Prostate gland (tissue), 2 donors: Measurements from ENCODE around the gene AP1S1. TPM values are rescaled to one million over a fixed set of nuclear protein-coding genes. Genes with fewer than 3 reads are reported as not detected.

Source experiments
- DNase-seq: peaks from one replicate; pipeline ENCODE4 v3.0.0-alpha.2; 2019; ENCODE audit warnings: low spot score
- H3K27ac ChIP-seq, 2 donors: fragments of 200-600 bp; sonication (generic); 2 replicates each; pipeline ENCODE4 v1.5.1; 2017 to 2019
- H3K27me3 ChIP-seq: fragments of 200-600 bp; sonication (generic); replicated peaks from 2 replicates; pipeline ENCODE4 v1.5.1; 2019; ENCODE audit not compliant: insufficient read depth
- H3K36me3 ChIP-seq, 2 donors: fragments of 200-600 bp; sonication (generic); 1 replicate in 1 of 2; 2 replicates in 1 of 2; pipeline versions ENCODE4 v1.5.1 to v1.8.1; 2017 to 2019
- H3K4me1 ChIP-seq: fragments of 200-600 bp; sonication (generic); replicated peaks from 2 replicates; pipeline ENCODE4 v1.5.1; 2019
- H3K4me3 ChIP-seq, 2 donors: fragments of 200-600 bp; sonication (generic); 2 replicates each; pipeline ENCODE4 v1.5.1; 2017 to 2019
- H3K9me3 ChIP-seq: fragments of 200-600 bp; sonication (generic); 2 replicates; pipeline ENCODE4 v1.5.1; 2017
- CTCF ChIP-seq, 4 experiments: fragments of 200-600 bp in 2 of 4; fragments of 450-650 bp in 2 of 4; sonication (generic) in 2 of 4; IDR thresholded peaks; 1 replicate in 3 of 4; 2 replicates in 1 of 4; pipeline ENCODE4 v1.5.1; 2016 to 2019; ENCODE audit warnings: antibody characterized with exemption in 4 of 4, mild to moderate bottlenecking in 2 of 4, moderate library complexity in 2 of 4
- POLR2A ChIP-seq: fragments of 450-650 bp; IDR thresholded peaks from one replicate; pipeline ENCODE4 v1.6.1; 2016; ENCODE audit warnings: antibody characterized with exemption, mild to moderate bottlenecking
- POLR2AphosphoS5 ChIP-seq: sonication (generic); formaldehyde crosslinking; IDR thresholded peaks from one replicate; pipeline ENCODE4 v1.6.1; 2017; ENCODE audit warnings: antibody characterized with exemption
- WGBS: methylation state at CpG from one replicate; pipeline ENCODE4 v1.1.5; 2018; 5-methylcytosine and 5-hydroxymethylcytosine counted together
- intact Hi-C: fragments of 100-400 bp; cut with DNase I; formaldehyde crosslinking; loops from one replicate; pipeline ENCODE4 v1.14.2; 2022
- total RNA-seq, 2 donors: library from RNA; depleted of rRNA; stranded (reverse); fragments of >200 nt; gene quantifications; one replicate each; pipeline ENCODE4 v1.1.0, GENCODE V29; 2016

Gene AP1S1
- total RNA-seq, 2 donors from 2014 or later = 47.2 to 90.0 TPM

- H3K27me3 ChIP-seq = no peaks in the 10 kb centered on the region
- no peaks in the 10 kb centered on the region for H3K4me1 ChIP-seq
- intact Hi-C loops = no loop called here
- H3K4me3 ChIP-seq = no peak overlapping the region
- no peaks in the 10 kb centered on the region for H3K9me3 ChIP-seq
- no peak for DNase-seq
- H3K27ac ChIP-seq = no peak overlapping the region
- TF ChIP-seq CTCF (IDR thresholded peaks at IDR 0.05) (no peak), POLR2AphosphoS5 (no peak), POLR2A (no peak)
- WGBS = 93% methylated on average over 3 of the region's 3 CpGs
- H3K36me3 ChIP-seq = no peaks in the 10 kb centered on the region
These were observed 30.6 kb upstream of the AP1S1 start for GRCh38 chr7:101123703-101124068.

GRCh38 chr7:101124376-101125056, 29.8 kb upstream of the AP1S1 start:
- Histone ChIP-seq H3K4me3 (no peak overlapping the region), H3K27ac (peak overlapping the region in 1 of 2 donors; percentile 15), H3K4me1 (no peaks in the 10 kb centered on the region), H3K36me3 (no peaks in the 10 kb centered on the region), H3K27me3 (no peaks in the 10 kb centered on the region), H3K9me3 (no peaks in the 10 kb centered on the region)
- DNase-seq = no peak
- WGBS = 54% methylated on average over 7 of the region's 7 CpGs
- no peak for TF ChIP-seq POLR2AphosphoS5
- TF ChIP-seq CTCF (IDR thresholded peaks at IDR 0.05) = no peak
- TF ChIP-seq POLR2A = no peak
- intact Hi-C loops = no loop called here

- Histone ChIP-seq H3K27me3 (no peaks in the 10 kb centered on the region), H3K4me1 (no peaks in the 10 kb centered on the region), H3K36me3 (no peaks in the 10 kb centered on the region), H3K9me3 (no peaks in the 10 kb centered on the region), H3K4me3 (no peak overlapping the region), H3K27ac (peak overlapping the region; percentile 46 to 63)
- no peak for DNase-seq
- TF ChIP-seq POLR2AphosphoS5 (no peak), POLR2A (no peak), CTCF (IDR thresholded peaks at IDR 0.05) (no peak)
- intact Hi-C loops = no loop called here
- WGBS = 21% methylated on average over 15 of the region's 15 CpGs
These were observed 28.2 kb upstream of the AP1S1 start for GRCh38 chr7:101125989-101126650.

GRCh38 chr7:101126651-101127459, 27.4 kb upstream of the AP1S1 start, which contains the start of gene SERPINE1:
SERPINE1 (plus strand) TSS chr7:101127104; CDS start chr7:101128394, 1,290 bp downstream.
- WGBS = 4% methylated on average over 22 of the region's 22 CpGs
- Histone ChIP-seq H3K4me3 (no peak within 1 kb of the TSS), H3K27me3 (no peaks in the 10 kb centered on the region), H3K9me3 (no peaks in the 10 kb centered on the region), H3K4me1 (no peaks in the 10 kb centered on the region), H3K36me3 (no peaks in the 10 kb centered on the region), H3K27ac (peak within 1 kb of the TSS; percentile 46 to 63)
- intact Hi-C loops = no loop called here
- no peak for TF ChIP-seq CTCF (IDR thresholded peaks at IDR 0.05)
- TF ChIP-seq POLR2AphosphoS5 = peak; percentile 77
- peak; percentile 90 for TF ChIP-seq POLR2A
- peak; percentile 74 for DNase-seq
